Stimulated activated CD8-positive, alpha-beta memory T cell treated with anti-CD3 and anti-CD28 coated beads, Interleukin-15, amount 100 ng/mL, for 48 hours (primary cell): ENCODE results near the gene THBS3.
"Not testable (repeated sequence)": the region's sequence is repeated elsewhere in the genome, so short reads cannot be mapped to it uniquely, and the experiment has no call there.

Source experiments
- DNase-seq, 2 donors: peaks; one replicate each; pipeline ENCODE4 v3.0.0-alpha.2; 2020; ENCODE audit warnings: low read depth in 2 of 2

The THBS3 gene

GRCh38 chr1:155189926-155190325 is 17.8 kb downstream of the THBS3 start:
- DNase-seq, result not testable (repeated sequence)

- DNase-seq, result no peak
These were observed 19.4 kb downstream of the THBS3 start for GRCh38 chr1:155188268-155188667.

- DNase-seq, result no peak
These were observed 20.2 kb downstream of the THBS3 start for GRCh38 chr1:155187456-155187891.

GRCh38 chr1:155186794-155187455 is 20.8 kb downstream of the THBS3 start:
- DNase-seq, result no peak

- no peak for DNase-seq
These were observed 21.5 kb downstream of the THBS3 start for GRCh38 chr1:155186067-155186793.

- no peak for DNase-seq
These were observed 22.0 kb downstream of the THBS3 start for GRCh38 chr1:155185783-155186066.

DNA sequence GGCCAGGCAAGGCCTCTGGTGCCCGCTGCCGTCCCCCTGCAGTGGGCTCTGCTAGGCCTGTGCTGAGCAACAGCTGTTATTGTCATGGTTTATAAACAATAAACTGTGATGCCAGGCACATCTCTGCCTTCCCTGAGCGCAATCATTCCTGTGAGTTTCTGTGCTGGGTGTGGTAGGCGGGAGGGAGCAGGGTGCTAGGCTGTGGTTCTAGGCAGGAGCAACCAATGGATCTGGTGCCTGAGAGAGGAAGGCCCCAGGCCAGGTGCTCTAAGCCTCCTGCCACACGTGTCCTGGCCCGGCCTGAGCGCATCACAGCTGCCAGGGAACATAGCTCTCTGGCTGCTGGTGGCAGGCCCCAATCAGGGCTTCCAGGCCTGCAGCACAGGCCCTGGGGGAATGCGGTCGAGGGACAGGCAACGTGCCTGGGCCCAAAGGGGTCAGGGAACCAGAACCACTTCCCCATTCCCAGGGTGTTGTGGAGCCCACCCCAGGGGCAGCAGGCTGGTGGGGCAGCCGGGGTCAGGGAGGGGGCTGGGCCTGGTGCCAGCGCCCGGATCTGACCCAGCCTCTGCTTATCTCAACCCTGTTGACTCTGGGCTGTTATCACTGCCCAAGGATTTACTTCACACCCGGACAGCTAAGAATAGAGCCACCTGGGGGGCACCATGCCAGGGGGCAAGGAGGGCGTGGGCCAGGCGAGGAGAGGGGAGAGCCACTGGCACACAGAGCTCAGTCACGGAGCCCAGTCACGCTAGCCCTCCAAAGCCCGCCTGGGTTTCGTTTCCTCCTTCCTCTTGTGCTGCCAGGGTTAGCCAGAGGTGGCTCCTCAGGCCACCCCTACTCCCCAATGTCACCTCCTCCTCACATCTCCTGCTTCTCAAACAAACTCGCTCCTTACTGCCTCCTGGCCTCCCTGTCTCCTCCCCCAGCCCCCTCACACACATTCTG is 22.6 kb downstream of the THBS3 start:
- DNase-seq, result no peak

DNA sequence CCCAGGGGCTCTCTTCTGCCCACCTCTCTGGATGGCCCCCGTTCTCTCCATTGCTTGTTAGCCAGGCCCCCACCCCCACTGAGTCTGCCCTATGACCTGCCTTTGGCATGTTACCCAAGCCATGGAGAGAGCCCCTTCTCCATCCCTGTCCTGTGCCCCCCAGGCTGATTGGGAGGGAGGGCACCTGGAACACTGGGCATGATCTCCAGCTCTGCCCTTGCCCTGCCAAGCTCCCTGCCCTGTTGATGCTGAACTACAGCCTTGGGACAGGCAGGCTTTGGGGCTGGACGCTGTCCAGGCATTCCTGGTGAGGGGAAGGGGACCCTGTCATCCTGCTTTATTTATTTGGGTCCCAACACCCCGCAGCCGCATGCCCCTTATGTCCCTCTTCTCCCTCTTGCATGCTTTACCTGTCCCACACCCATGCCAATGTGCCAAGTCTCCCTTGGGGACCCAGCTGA is 23.3 kb downstream of the THBS3 start:
- no peak for DNase-seq

GRCh38 chr1:155183775-155184221 is 23.9 kb downstream of the THBS3 start:
- DNase-seq, result no peak

DNA sequence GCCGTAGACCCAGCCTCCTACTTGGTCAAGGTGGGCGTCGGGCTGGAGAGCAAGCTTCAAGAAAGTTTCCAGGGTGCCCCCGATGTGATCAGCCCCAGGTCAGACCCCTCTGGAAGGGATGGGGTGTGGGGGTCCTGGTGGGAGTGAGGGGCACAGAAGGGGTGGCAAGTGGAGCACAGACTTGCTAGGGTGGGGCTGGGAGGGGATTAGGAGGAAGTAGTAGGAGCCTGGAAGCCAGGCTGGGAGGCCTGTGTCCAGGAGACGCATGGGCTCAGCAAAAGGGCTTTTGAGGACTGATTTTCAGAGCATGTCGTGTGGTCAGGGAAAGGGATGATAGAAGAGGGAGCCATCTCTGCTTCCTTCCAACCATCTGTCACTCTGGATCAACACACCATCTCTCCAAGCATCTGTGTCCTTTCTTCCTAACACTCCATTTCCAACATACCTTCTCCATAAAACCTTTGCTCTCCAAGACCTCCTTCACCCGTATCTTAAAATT is 25.6 kb downstream of the THBS3 start:
- no peak for DNase-seq

GRCh38 chr1:155181371-155182051 is 26.2 kb downstream of the THBS3 start:
- no peak for DNase-seq

DNA sequence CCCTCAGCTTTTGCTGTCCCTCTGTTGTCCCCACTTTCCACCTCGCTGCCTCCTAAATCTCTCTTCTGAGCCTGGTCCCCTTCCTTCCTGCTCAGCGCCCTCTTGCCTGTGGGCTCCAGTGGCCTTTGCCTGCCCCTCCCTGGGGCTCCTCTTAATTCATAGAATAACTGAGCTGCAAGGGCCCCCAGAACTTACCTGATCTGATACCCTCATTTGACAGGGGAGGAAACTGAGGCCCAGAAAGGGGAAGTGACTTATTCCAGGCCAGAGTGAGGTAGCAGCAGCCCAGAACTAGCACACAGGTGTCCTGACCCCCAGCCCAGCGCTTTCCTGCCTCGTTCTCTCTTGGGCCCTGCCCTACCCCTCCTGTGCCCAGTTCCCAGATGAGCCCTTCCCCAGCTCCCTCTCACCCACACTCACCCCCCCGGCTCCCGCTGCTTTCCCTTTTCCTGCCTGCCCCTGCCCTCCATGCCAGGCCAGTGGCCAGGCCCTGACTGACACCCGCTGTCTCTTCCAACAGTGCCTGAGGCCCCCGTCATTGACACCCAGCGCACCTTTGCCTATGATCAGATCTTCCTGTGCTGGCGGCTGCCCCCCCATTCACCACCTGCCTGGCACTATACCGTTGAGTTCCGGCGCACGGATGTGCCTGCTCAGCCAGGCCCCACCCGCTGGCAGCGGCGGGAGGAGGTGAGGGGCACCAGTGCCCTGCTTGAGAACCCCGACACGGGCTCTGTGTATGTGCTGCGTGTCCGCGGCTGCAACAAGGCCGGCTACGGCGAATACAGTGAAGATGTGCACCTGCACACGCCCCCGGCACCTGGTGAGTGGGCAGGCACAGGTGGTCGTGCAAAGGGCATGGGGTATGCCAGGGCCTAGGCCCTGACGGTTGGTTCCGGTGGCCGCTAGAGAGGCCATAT is 28.3 kb downstream of the THBS3 start:
- DNase-seq, result no peak

DNA sequence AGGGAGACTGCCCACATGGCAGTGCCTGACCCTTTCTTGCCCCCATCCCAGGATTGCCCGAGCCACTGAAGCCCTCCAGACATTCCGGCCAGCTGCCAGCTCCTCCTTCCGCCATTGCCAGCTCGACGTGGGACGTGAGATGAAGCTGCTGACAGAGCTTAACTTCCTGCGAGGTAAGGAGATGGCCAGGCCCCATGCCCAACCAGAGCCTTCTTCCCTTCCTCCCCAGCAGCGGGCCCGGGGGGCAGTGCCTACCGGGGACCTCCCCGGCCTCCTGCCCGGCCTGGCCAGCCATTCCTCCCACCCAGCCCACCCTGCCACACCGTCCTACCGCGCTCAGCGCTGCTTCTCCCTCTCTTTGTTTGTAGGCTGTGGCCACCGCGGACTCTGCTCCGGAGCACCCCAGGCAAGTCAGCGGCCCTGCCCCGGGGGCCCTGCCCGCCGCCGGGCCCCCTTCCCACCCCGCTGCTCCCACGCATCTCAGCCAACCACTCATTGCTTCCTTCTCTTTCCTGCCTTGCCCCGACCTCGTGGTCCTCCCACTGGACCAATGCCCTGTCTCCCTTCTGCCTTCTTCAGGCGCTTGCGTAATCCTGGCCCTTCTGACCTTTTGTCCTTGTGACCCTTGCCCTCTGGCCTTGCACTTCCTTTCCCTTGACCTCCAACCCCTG is 29.1 kb downstream of the THBS3 start:
- no peak for DNase-seq

GRCh38 chr1:155177918-155178281 is 29.8 kb downstream of the THBS3 start:
- DNase-seq, result no peak

GRCh38 chr1:155177192-155177917 is 30.3 kb downstream of the THBS3 start:
- no peak for DNase-seq

- peak; percentile 70 for DNase-seq
These were observed 31.1 kb downstream of the THBS3 start for GRCh38 chr1:155176544-155177071.

DNA sequence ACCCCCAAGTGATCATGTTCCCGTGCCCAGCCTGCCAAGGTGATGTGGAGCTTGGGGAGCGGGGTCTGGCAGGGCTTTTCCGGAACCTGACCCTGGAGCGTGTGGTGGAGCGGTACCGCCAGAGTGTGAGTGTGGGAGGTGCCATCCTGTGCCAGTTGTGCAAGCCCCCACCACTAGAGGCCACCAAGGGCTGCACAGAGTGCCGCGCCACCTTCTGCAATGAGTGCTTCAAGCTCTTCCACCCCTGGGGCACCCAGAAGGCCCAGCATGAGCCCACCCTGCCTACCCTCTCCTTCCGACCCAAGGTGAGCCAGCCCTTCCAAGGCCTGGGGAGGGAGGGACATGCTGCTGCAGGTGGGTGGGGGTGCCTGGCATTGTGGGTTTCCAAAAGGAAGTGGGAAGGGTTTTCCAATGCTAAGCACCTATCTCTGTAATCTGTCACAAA is 31.7 kb downstream of the THBS3 start:
- DNase-seq, result no peak

DNA sequence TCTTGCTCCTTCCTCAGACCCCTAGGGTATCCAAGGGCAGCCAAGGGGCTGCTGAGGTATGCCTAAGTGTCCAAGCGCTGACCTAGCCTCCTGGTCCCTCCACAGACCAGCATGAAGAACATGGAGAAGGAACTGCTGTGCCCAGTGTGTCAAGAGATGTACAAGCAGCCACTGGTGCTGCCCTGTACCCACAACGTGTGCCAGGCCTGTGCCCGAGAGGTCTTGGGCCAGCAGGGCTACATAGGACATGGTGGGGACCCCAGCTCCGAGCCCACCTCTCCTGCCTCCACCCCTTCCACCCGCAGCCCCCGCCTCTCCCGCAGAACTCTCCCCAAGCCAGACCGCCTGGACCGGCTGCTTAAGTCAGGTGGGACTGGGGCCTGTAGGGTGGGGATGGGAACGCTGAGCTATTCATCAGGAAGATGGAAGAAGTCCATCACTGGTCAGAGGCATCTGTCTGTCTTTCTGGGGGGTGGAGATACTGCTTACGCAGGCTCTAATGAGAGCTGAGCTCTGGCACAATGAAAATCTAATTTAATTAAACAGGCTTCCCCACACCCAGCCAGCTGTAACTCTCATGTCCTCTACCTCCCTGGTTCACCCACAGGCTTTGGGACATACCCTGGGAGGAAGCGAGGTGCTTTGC is 32.3 kb downstream of the THBS3 start:
- no peak for DNase-seq
